SK-N-SH (cell line): Measurements from ENCODE around the gene ARMC3. TPM values are rescaled to one million over a fixed set of nuclear protein-coding genes. Genes with fewer than 3 reads are reported as not detected.

Experiments used
- CTCF ChIA-PET: fragments of 300-600, 350-600 bp; formaldehyde crosslinking; extraction: SDS; loops from one replicate; lab custom pipeline; 2021; lab: Yijun Ruan, JAX
- POLR2A ChIA-PET: fragments of 350-600 bp; sonication (Branson Sonifier 250); formaldehyde crosslinking; extraction: SDS; loops from one replicate; lab custom pipeline; 2020; ENCODE audit warnings: antibody characterized with exemption, inconsistent platforms; lab: Yijun Ruan, JAX
- DNase-seq: peaks from one replicate; pipeline ENCODE4 v3.0.0; 2012
- H2AFZ ChIP-seq: fragments of 200-600 bp; sonication (generic); 2 replicates; pipeline ENCODE4 v1.8.1; 2016; ENCODE audit warnings: antibody characterized with exemption, mild to moderate bottlenecking, low read depth
- H3F3A ChIP-seq: fragments of 200-600 bp; sonication (generic); replicated peaks from 2 replicates; pipeline ENCODE3; 2016; ENCODE audit warnings: antibody characterized with exemption, mild to moderate bottlenecking; ENCODE audit not compliant: insufficient read depth
- H3K27ac ChIP-seq, 2 experiments: fragments of 200-500 bp in 1 of 2; fragments of 200-600 bp in 1 of 2; sonication (Bioruptor generic) in 1 of 2; sonication (generic), shearing (Covaris generic) in 1 of 2; 2 replicates each; pipeline versions ENCODE4 v1.5.1 to v1.6.1; 2014 to 2016; ENCODE audit warnings: low read depth in 2 of 2, inconsistent platforms in 1 of 2, low read length in 1 of 2, mild to moderate bottlenecking in 1 of 2, mixed read lengths in 1 of 2
- H3K27me3 ChIP-seq: fragments of 200-600 bp; sonication (generic), shearing (Covaris generic); 2 replicates; pipeline ENCODE4 v1.6.1; 2016; ENCODE audit warnings: mixed run types; ENCODE audit not compliant: insufficient read depth
- H3K36me3 ChIP-seq, 2 experiments: fragments of 200-500 bp in 1 of 2; fragments of 200-600 bp in 1 of 2; sonication (Bioruptor generic) in 1 of 2; sonication (generic) in 1 of 2; replicated peaks in 1 of 2; 2 replicates each; pipeline versions ENCODE3 to v1.5.1; 2014 to 2016; ENCODE audit warnings: low read length in 1 of 2, mild to moderate bottlenecking in 1 of 2; ENCODE audit not compliant: insufficient read depth in 2 of 2, control insufficient read depth in 1 of 2
- H3K4me1 ChIP-seq, 2 experiments: fragments of 200-500 bp in 1 of 2; fragments of 200-600 bp in 1 of 2; sonication (Bioruptor generic) in 1 of 2; sonication (generic), shearing (Covaris generic) in 1 of 2; 2 replicates each; pipeline versions ENCODE4 v1.5.1 to v1.6.1; 2014 to 2016; ENCODE audit warnings: low read depth in 1 of 2, low read length in 1 of 2, mixed run types in 1 of 2; ENCODE audit not compliant: insufficient read depth in 2 of 2, control insufficient read depth in 1 of 2
- H3K4me2 ChIP-seq: fragments of 200-600 bp; sonication (generic), shearing (Covaris generic); 2 replicates; pipeline ENCODE4 v1.6.1; 2017; ENCODE audit warnings: mixed run types
- H3K4me3 ChIP-seq, 2 experiments: fragments of 200-500 bp in 1 of 2; fragments of 200-600 bp in 1 of 2; sonication (Bioruptor generic) in 1 of 2; sonication (generic), shearing (Covaris generic) in 1 of 2; 2 replicates each; pipeline versions ENCODE4 v1.5.1 to v1.8.1; 2014 to 2016; ENCODE audit warnings: low read depth in 2 of 2, inconsistent platforms in 1 of 2, low read length in 1 of 2, mild to moderate bottlenecking in 1 of 2, mixed read lengths in 1 of 2, moderate library complexity in 1 of 2
- H3K79me2 ChIP-seq: fragments of 200-600 bp; sonication (generic); 2 replicates; pipeline ENCODE4 v1.8.1; 2017; ENCODE audit warnings: mild to moderate bottlenecking; ENCODE audit not compliant: insufficient read depth
- H3K9ac ChIP-seq: fragments of 200-600 bp; sonication (generic); 2 replicates; pipeline ENCODE4 v1.6.1; 2017; ENCODE audit warnings: mixed run types
- H3K9me2 ChIP-seq: fragments of 200-600 bp; sonication (generic); 2 replicates; pipeline ENCODE4 v1.6.1; 2017; ENCODE audit warnings: mixed run types
- H3K9me3 ChIP-seq: fragments of 200-600 bp; sonication (generic); 2 replicates; pipeline ENCODE4 v1.6.1; 2017; ENCODE audit warnings: mixed run types, mild to moderate bottlenecking, moderate library complexity
- H4K20me1 ChIP-seq: fragments of 200-600 bp; sonication (generic); 2 replicates; pipeline ENCODE4 v1.6.1; 2017; ENCODE audit warnings: mild to moderate bottlenecking, mixed run types; ENCODE audit not compliant: insufficient read depth
- CHD2 ChIP-seq: fragments of 150-350 bp; IDR thresholded peaks from 2 replicates; pipeline ENCODE4 v1.6.1; 2018; ENCODE audit warnings: low read length; ENCODE audit not compliant: partially characterized antibody
- EP300 ChIP-seq, 2 experiments: IDR thresholded peaks; 2 replicates each; pipeline versions ENCODE4 v1.4.0 to v1.6.1; 2012; ENCODE audit warnings: borderline replicate concordance in 1 of 2, low read depth in 1 of 2, low read length in 1 of 2
- GATA2 ChIP-seq: sonication (generic); formaldehyde crosslinking; IDR thresholded peaks from 2 replicates; pipeline ENCODE4 v1.5.0; 2020; ENCODE audit warnings: mild to moderate bottlenecking, missing genetic modification reagents
- JUND ChIP-seq: IDR thresholded peaks from 2 replicates; pipeline ENCODE4 v1.4.0; 2012
- MXI1 ChIP-seq: IDR thresholded peaks from 2 replicates; pipeline ENCODE4 v1.6.1; 2012; ENCODE audit warnings: mild to moderate bottlenecking, low read depth, low read length, improper control_type of control experiment
- RAD21 ChIP-seq: IDR thresholded peaks from 2 replicates; pipeline ENCODE4 v1.6.1; 2012; ENCODE audit warnings: mild to moderate bottlenecking, low read length
- RCOR1 ChIP-seq: fragments of 150-350 bp; IDR thresholded peaks from 2 replicates; pipeline ENCODE4 v1.6.1; 2017; ENCODE audit warnings: antibody characterized with exemption, low read length
- SMC3 ChIP-seq: IDR thresholded peaks from 2 replicates; pipeline ENCODE4 v1.6.1; 2012; ENCODE audit warnings: low read depth, low read length, improper control_type of control experiment
- TAF1 ChIP-seq: IDR thresholded peaks from 2 replicates; pipeline ENCODE4 v1.6.1; 2012; ENCODE audit warnings: low read depth, mild to moderate bottlenecking, low read length, moderate library complexity, borderline replicate concordance
- TCF12 ChIP-seq: IDR thresholded peaks from 2 replicates; pipeline ENCODE4 v1.4.0; 2012
- WGBS: methylation state at CpG from one replicate; pipeline ENCODE4 v1.1.6; 2017; ENCODE audit warnings: low lambda C conversion rate; 5-methylcytosine and 5-hydroxymethylcytosine counted together
- polyA plus RNA-seq, 3 experiments: library from polyadenylated mRNA; depleted of rRNA; stranded (reverse); fragments of >200 nt; gene quantifications; 2 replicates each; pipeline ENCODE4 v1.2.3, GENCODE V29; 2012
- TF ChIP-seq, protein P1 (sequence below): fragments of 150-350 bp; IDR thresholded peaks from 2 replicates; pipeline ENCODE4 v1.6.1; 2017; ENCODE audit warnings: antibody characterized with exemption, low read length, low read depth, borderline replicate concordance
- TF ChIP-seq, protein P2 (sequence below): IDR thresholded peaks from 2 replicates; pipeline ENCODE4 v1.4.0; 2012; ENCODE audit warnings: low read depth
- TF ChIP-seq, protein P3 (sequence below): fragments of 200-600 bp; sonication (generic); IDR thresholded peaks from 2 replicates; pipeline ENCODE4 v1.6.1; 2017; ENCODE audit warnings: antibody characterized with exemption, mild to moderate bottlenecking, moderate library complexity
- TF ChIP-seq, protein P4 (sequence below): IDR thresholded peaks from 2 replicates; pipeline ENCODE4; 2012

Gene ARMC3
- polyA plus RNA-seq, 1 of the 3 experiments (the other 2 are of a cell fraction): not detected

DNA sequence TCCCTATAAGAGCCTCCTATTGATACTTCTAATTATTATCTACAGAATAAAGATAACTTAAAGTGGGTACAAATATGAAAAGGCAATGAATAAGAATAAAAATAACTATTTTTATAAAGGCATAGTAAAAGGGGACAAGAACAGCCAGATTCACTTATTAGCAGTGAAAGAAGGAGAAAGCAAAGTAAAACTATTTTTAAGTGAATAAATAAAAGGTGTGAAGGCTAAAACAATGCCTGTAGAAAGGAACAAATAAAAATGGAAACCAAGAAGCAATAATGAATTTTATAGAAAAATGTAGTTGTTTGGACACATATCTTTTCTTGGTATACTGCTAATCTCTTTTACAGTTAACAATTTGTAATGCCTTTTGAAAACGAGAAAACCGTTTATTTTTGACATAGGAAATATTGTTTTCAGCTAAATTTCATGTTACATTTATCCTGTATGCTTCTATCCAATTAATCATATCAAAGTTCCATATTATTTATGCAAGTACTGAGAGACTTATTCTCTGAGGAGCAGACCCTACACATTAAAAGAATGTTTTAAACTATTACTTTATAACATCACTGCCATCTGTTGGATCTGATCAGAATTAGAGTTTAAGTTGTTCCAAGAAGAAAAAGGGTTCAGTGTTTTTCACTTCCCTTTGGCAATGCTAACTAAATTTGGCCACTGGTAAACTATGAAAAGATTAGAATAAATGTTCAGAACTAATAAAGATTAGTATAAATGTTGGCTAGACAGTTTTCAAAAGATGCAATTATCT lies 59.1 kb downstream of the ARMC3 start (continued):
- TF ChIP-seq, protein P1, sequence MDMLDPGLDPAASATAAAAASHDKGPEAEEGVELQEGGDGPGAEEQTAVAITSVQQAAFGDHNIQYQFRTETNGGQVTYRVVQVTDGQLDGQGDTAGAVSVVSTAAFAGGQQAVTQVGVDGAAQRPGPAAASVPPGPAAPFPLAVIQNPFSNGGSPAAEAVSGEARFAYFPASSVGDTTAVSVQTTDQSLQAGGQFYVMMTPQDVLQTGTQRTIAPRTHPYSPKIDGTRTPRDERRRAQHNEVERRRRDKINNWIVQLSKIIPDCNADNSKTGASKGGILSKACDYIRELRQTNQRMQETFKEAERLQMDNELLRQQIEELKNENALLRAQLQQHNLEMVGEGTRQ: no peak
- TF ChIP-seq, protein P2, sequence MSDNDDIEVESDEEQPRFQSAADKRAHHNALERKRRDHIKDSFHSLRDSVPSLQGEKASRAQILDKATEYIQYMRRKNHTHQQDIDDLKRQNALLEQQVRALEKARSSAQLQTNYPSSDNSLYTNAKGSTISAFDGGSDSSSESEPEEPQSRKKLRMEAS: no peak
- no peak for TF ChIP-seq JUND

DNA sequence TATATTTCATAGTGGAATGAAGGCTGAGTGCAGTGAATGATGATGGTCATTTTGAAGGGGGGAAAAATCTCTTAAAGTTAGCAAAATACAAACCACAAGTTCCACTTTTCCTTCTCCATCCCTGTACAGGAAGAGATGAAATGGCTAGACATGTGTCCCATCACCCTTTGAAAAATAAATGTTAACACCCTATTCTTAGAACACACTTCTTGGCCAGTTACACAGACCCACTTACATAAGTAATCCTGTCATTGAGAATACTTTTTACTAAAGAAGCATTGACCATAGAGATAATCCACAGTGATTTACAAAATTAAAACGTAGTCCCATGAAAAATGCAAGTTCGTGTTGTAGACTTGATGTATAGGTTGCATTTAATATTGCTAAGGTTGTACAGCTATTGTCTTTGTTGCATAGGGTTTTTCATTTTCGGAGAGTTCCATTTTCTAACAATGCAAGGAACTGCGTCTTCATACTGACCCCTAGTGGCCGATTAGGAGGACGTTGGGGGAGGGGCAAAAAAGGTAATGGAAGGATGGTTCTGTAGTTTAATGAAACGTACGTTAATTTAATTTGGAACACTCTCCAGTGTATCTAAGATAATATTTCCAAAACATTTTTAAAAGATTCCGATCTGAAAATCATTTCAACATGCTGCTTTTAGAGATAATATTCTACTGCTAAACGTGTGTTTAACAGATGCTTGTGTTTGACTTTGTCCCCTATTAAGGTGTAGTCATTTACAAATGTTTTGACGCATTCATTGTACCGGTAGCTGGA lies 60.9 kb downstream of the ARMC3 start:
- H3K4me2 ChIP-seq: no peak overlapping the region
- 1% methylated on average over 12 of the region's 12 CpGs for WGBS
- no peak overlapping the region for H3K27ac ChIP-seq
- H3K9me3 ChIP-seq: no peaks in the 10 kb centered on the region
- H3K79me2 ChIP-seq: no peaks in the 10 kb centered on the region
- TF ChIP-seq RCOR1 (peak; percentile 89), CHD2 (peak; percentile 97), TCF12 (0 out of 2 replicates have a peak, but pooled peaks have one; percentile 13), SMC3 (peak; percentile 74), EP300 (IDR thresholded peaks at IDR 0.05; ENCODE audit: borderline replicate concordance in 1 of 2, low read depth in 1 of 2, low read length in 1 of 2) (peak in 1 of 2 experiments; percentile 79; a peak in 2 of 4 replicates), RAD21 (peak; percentile 99), MXI1 (no peak), TAF1 (no peak), GATA2 (CRISPR knock-in tag) (peak; percentile 56)
- TF ChIP-seq, protein P3, sequence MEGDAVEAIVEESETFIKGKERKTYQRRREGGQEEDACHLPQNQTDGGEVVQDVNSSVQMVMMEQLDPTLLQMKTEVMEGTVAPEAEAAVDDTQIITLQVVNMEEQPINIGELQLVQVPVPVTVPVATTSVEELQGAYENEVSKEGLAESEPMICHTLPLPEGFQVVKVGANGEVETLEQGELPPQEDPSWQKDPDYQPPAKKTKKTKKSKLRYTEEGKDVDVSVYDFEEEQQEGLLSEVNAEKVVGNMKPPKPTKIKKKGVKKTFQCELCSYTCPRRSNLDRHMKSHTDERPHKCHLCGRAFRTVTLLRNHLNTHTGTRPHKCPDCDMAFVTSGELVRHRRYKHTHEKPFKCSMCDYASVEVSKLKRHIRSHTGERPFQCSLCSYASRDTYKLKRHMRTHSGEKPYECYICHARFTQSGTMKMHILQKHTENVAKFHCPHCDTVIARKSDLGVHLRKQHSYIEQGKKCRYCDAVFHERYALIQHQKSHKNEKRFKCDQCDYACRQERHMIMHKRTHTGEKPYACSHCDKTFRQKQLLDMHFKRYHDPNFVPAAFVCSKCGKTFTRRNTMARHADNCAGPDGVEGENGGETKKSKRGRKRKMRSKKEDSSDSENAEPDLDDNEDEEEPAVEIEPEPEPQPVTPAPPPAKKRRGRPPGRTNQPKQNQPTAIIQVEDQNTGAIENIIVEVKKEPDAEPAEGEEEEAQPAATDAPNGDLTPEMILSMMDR: peak; percentile 96
- TF ChIP-seq, protein P4, sequence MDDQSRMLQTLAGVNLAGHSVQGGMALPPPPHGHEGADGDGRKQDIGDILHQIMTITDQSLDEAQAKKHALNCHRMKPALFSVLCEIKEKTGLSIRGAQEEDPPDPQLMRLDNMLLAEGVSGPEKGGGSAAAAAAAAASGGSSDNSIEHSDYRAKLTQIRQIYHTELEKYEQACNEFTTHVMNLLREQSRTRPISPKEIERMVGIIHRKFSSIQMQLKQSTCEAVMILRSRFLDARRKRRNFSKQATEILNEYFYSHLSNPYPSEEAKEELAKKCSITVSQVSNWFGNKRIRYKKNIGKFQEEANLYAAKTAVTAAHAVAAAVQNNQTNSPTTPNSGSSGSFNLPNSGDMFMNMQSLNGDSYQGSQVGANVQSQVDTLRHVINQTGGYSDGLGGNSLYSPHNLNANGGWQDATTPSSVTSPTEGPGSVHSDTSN: no peak
- no peak overlapping the region; a peak in 1 of 4 replicates for H3K4me3 ChIP-seq
- DNase-seq: peak; percentile 72
- CTCF ChIA-PET: interaction anchor here (0.5 to 5.5 kb wide), 72 partner anchors 8 to 1503 kb away, joined by 3 to 43 read pairs (median 4); partner anchors contain the start of genes COMMD3 and DNAJC1
- no peaks in the 10 kb centered on the region; a peak in 1 of 4 replicates for H3K4me1 ChIP-seq
- H3K9me2 ChIP-seq: no peaks in the 10 kb centered on the region
- no peaks in the 10 kb centered on the region for H3F3A ChIP-seq
- POLR2A ChIA-PET: no interaction called here
- H3K36me3 ChIP-seq: no peaks in the 10 kb centered on the region
- H2AFZ ChIP-seq: peak overlapping the region; percentile 19; the same call in 1 of the 2 replicates
- H4K20me1 ChIP-seq: no peaks in the 10 kb centered on the region
- H3K9ac ChIP-seq: no peak overlapping the region
- H3K27me3 ChIP-seq: no peaks in the 10 kb centered on the region; the same call in 1 of the 2 replicates
